Activated CD8-positive, alpha-beta memory T cell treated with anti-CD3 and anti-CD28 coated beads for 36 hours (primary cell): ENCODE data around the gene KIF21B. TPM values are rescaled to one million over a fixed set of nuclear protein-coding genes. Genes with fewer than 3 reads are reported as not detected.
"Not testable (repeated sequence)": the region's sequence is repeated elsewhere in the genome, so short reads cannot be mapped to it uniquely, and the experiment has no call there.

Experiments
- CTCF ChIA-PET: fragments of 350-600 bp; sonication (Branson Sonifier 250); formaldehyde crosslinking; loops from one replicate; lab custom pipeline; 2021; ENCODE audit warnings: antibody characterized with exemption; lab: Charles Lee
- POLR2A ChIA-PET: fragments of 350-600 bp; sonication (Branson Sonifier 250); formaldehyde crosslinking; loops from one replicate; lab custom pipeline; 2021; ENCODE audit warnings: antibody characterized with exemption; lab: Charles Lee
- total RNA-seq, 2 experiments: library from RNA; stranded (reverse); gene quantifications; one replicate each; pipeline ENCODE4 v1.2.3, GENCODE V29; 2021

KIF21B gene
- total RNA-seq, 2 experiments from 2014 or later: 47.2 to 49.6 TPM

DNA sequence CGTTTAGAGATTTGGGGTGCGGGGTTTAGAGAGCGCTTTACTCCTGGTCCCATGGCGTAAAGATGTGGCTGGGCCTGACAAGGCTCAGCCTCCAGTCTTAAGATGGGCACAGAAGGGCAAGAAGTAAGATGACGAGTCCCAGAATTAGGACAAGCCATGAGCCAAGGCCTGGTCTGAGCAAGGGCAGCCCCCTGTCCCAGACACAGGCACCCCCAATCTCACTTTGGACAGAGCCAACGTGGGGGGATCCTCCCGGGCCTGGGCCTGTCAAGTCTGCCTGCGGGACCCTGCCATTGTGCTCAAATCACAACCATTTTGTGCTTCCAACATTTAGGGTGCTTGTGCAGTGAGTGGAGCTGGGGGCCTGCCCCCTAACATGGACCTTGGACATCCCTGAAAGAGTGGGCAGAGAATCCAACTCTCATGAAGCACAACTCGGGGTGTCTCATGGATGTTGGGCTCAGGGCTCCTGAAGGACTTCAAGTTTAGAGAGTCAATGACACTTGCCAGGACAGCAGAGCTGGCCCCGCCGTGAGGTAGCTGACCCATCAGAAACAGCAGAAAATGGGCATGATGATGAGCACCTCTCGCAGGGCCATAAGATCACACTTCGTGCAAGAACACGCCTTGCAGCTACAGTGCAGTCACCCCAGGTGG is 52.6 kb downstream of the KIF21B start:
- CTCF ChIA-PET: interaction anchor here (0.9 to 3.3 kb wide), 17 partner anchors 8 to 206 kb away, joined by 3 to 51 read pairs (median 5); partner anchors contain the start of gene KIF21B
- POLR2A ChIA-PET: interaction anchor here (0.7 kb wide), 1 partner anchor 51 kb away, joined by 3 read pairs; no protein-coding TSS in a partner anchor

GRCh38 chr1:200969726-200970561 is 53.6 kb downstream of the KIF21B start:
- ChIA-PET POLR2A (no interaction called here), CTCF (interaction anchor here (3.3 kb wide), 1 partner anchor 71 kb away, joined by 51 read pairs; no protein-coding TSS in a partner anchor)

- CTCF ChIA-PET: interaction anchor here (1.2 to 1.5 kb wide), 3 partner anchors 10 to 73 kb away, joined by 3 to 7 read pairs (median 5); no protein-coding TSS in a partner anchor
- POLR2A ChIA-PET: no interaction called here
These were observed 54.8 kb downstream of the KIF21B start for GRCh38 chr1:200968469-200969410.

DNA sequence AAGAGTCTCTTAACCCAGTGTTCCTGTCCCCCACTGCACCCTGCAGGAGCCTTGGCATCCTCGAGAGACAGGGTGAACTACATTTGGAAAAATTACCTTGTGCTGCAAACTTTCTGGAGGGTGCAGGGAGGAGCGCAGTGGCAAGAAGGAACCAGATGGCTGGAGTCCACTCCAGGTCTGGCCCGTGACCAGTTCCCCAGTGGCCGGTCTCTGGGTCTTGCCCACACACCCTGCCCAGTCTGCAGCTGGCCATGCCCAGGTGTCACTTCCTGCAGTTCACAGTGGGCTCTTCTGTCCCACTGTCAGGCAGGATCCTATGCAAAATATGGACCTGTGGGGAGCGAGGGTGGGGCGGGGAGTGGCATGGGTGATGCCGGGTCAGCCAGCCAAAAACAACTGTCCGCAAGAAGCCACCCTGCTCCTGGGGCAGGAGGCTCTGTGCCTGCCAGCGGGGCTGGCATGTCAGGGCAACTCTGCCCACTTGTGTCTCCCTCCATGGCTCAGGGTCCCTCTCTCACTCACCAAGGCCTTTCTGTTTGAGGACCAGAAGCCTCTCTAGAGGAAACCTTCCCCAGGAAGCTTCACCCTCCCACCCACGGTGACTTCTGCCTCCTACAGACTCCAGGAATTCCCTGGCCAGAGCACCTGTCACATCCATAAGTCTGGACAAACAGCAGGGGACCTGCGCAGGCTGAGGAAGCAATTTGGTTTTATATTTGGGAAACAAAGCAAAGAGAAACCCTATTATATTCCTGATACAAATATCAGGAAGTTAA is 55.6 kb downstream of the KIF21B start:
- ChIA-PET POLR2A (no interaction called here), CTCF (interaction anchor here (1.2 to 1.5 kb wide), 3 partner anchors 11 to 74 kb away, joined by 3 to 7 read pairs (median 5); no protein-coding TSS in a partner anchor)

GRCh38 chr1:200966934-200967333 is 56.6 kb downstream of the KIF21B start:
- ChIA-PET CTCF (interaction anchor here (2.3 kb wide), 1 partner anchor 75 kb away, joined by 8 read pairs; no protein-coding TSS in a partner anchor), POLR2A (no interaction called here)

DNA sequence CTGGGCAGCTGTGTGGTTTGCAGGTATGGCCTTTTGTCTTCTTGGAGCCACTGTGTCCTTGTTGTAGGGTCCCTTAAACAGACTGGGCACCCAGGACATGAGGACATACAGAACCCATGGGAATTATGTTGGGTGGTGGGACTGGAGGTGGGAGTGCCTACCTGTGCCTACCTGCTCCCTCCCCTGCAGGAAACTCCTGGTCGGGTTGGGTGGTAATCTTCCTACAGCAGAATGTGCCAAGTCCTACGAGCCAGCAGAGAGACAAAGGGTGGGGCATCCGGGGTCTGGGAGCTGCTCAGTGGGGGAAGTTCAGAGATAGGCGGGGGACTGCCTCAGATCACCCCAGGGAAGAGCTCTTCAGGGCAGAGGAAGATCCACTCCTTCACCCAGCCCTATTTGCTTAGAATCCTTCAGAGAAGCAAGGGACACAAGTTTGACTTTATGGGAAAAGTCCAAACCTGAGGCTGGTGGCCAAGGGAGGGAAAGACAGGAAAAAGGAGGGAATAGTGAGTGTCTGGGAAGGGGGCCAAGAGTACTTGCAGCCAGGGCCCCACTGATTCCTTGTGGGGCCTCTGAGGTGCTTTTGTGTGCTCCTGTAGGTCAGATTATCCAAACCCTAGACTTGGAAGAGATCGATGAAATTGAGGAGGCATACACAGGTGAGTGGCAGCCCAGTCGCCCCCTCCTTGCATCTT is 58.3 kb downstream of the KIF21B start:
- CTCF ChIA-PET: interaction anchor here (0.5 to 2.3 kb wide), 2 partner anchors 55 to 77 kb away, joined by 3 to 8 read pairs; no protein-coding TSS in a partner anchor
- POLR2A ChIA-PET: no interaction called here

GRCh38 chr1:200963888-200964287 is 59.6 kb downstream of the KIF21B start:
- POLR2A ChIA-PET, CTCF ChIA-PET: not testable (repeated sequence)

DNA sequence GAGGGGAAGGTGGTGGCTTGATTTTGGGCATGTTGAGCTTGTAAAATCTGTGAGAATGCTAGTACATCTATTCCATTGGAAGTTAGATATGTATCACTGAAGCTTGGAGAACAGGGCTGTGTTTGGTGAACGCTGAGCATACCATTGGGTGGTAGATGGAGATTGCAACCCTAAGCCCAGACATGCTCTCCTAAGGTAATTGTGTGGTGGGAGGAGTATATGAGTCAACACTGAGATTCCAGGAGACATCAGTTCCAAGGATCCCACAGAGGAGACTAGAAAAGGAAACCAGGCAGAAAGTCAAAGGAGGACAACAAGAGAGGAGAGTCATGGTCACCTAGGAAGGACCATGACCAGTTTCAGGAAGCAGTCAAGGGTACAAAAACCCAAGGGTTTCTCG is 60.4 kb downstream of the KIF21B start:
- POLR2A ChIA-PET: no interaction called here

DNA sequence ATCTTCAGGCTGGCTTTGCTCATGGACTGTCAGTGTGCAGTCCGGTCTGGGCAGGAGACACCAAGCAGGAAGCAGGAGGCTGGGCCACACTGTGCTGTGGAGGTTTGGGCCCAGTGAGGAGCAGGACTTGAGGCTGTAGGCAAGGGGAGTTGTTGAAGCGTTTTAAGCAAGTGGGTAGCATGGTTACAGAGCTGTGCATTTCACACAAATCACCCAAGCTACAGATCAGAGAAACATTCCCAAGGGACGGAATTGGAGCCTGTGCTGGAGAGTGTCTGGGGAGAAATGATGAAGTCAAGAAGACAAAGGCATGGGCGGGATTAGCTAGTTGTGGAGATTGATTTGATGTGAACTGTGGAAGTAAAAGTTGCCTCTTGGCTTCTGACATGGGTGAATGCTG is 60.9 kb downstream of the KIF21B start:
- ChIA-PET CTCF (interaction anchor here (1.3 kb wide), 1 partner anchor 9 kb away, joined by 3 read pairs; no protein-coding TSS in a partner anchor), POLR2A (no interaction called here)

More for the DNA sequence above, 60.4 kb downstream of the KIF21B start:
- CTCF ChIA-PET: interaction anchor here (1.3 kb wide), 1 partner anchor 8 kb away, joined by 3 read pairs; no protein-coding TSS in a partner anchor

DNA sequence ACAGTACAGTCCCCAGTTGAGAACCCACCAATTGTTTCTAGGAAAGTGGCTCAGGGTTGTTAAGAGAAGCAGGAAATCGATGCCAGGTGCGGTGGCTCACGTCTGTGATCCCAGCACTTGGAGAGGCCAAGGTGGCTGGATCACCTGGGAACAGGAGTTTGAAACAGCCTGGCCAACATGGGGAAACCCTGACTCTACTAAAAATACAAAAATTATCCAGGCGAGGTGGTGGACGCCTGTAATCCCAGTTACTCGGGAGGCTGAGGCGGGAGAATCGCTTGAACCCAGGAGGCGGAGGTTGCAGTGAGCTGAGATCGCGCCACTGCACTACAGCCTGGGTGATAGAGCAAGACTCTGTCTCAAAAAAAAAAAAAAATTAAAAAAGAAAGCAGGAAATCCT is 61.4 kb downstream of the KIF21B start:
- CTCF ChIA-PET: interaction anchor here (1.3 kb wide), 1 partner anchor 9 kb away, joined by 3 read pairs; no protein-coding TSS in a partner anchor
- POLR2A ChIA-PET: not testable (repeated sequence)

GRCh38 chr1:200960948-200961340 is 62.6 kb downstream of the KIF21B start:
- POLR2A ChIA-PET: no interaction called here
- CTCF ChIA-PET: no interaction called here

DNA sequence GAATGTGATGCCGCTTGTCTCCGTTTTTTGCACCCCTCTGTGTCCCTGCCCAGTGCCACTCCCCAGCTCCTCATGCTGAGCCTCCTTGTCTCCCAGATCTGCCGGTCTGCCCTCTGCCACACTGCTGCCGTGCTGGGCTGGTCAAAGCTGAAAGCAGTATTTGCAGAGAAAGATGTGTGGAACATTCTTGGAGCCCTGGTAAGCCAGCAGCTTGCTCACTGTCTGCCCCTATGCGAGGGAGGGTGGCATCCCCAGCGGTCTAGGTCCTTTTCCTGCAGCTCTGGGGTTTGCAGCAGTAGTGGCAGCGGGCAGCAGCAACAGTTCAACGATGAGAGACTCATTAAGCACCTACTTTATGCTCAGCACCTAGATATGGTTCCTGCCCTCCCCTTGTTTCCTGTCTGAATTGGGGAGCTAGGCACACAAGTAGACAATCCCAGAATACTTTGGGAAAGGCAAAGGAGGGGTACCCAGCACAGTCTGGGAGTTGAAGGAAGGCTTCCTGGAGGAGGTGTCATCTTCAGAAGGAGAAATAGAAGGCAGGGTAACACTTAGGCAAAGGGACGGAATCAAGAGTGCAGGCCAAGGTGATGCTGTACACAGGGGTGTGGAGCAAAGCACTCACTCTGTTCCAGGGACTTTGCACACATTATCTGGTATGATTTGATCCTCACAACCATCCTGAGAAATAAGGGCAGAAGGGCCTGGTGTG is 63.1 kb downstream of the KIF21B start:
- CTCF ChIA-PET: no interaction called here
- POLR2A ChIA-PET: no interaction called here

DNA sequence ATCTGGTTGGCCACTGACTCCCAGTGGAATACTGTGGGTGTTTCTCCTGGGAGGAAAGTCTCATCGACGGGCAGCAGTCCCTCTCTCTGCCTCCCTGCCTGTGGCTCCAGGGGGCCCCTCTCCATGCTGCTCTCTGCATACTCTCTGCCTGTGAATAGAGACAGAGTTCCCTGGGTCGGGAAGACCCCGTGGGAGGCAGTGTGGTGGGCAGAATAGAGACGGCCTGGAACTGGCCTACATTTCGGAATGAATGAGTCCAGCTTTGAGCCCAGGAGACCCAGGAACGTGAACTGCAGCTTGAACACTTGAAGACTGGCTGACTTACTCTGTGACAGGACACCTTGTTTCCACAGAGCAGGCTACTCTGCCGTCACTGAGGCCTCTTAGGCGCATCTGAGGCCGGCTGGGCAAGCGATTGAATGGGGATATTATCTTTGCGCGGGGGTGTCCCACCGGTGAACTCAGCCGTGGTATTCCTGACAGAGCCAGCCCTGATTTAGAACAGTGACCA is 64.0 kb downstream of the KIF21B start:
- ChIA-PET POLR2A (no interaction called here), CTCF (no interaction called here)

DNA sequence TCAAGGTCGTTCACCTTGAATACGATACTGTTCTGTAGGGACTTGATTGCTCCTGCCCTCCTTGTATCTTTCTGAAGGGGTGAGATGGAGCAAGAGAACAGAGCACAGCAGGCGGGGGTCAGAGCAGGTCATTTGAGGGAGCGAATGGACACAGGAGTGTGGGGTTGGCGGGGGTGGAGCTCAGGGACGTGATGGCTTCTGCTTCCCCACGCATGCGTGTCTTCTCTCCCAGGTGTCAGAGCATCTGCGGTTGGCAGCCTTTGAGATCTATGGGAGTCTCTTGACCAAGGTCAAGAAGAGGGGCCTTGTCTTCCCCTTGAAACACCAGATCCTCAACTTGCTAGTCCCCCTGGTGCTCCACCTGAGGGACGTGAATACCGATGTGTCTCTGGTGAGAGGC is 64.9 kb downstream of the KIF21B start:
- POLR2A ChIA-PET: no interaction called here
- CTCF ChIA-PET: no interaction called here

DNA sequence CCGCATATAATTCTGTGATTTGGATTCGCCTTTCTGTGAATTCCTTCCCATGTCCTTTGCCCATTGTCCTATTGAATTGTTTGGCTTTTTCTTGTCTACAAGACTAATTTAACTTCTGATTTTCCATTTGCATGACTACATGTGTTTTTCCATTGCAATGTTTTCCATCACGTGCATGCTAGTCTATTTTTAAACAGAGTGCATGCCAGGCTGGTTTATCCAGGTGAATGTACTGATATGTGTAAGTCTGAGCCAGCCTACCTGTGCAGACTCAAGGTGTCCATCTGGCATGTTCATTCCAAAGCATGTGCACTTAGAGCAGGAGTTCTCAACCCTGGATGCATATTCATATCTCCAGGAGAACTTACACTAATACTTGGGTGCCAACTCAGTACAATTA is 69.1 kb downstream of the KIF21B start:
- ChIA-PET CTCF (no interaction called here), POLR2A (no interaction called here)

DNA sequence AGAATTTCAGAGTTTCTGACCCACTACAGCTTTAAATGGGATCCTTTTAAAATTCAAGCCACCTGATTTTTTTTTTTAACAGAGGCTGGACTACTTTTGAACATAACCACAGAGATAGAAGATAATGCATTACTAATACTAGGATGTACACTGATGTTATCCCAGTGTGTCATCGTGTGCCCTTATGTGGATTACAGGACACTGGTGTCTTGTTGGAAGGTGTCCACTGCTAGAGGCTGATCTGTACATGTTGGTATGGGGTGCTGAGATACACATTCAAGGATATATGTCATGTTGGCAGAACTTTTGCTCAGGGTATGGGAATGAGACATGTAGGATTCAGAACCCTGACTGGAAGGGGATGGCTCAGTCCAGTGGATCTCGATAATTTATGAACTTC is 72.5 kb downstream of the KIF21B start:
- POLR2A ChIA-PET: interaction anchor here (0.7 kb wide), 1 partner anchor 12 kb away, joined by 3 read pairs; no protein-coding TSS in a partner anchor
- CTCF ChIA-PET: interaction anchor here (0.8 kb wide), 1 partner anchor 70 kb away, joined by 3 read pairs; no protein-coding TSS in a partner anchor
